GM12891 (cell line): ENCODE data around the gene ARID1A.

Experiments used
- POLR2A ChIP-seq: IDR thresholded peaks from 2 replicates; pipeline ENCODE4 v1.6.1; 2011; ENCODE audit warnings: low read depth, low read length, control low read depth
- POLR2AphosphoS5 ChIP-seq: IDR thresholded peaks from 2 replicates; pipeline ENCODE4 v1.6.1; 2011; ENCODE audit warnings: low read depth, low read length, control low read depth
- POU2F2 ChIP-seq: IDR thresholded peaks from 2 replicates; pipeline ENCODE4 v1.6.1; 2011; ENCODE audit warnings: low read depth, mild to moderate bottlenecking, control low read depth, low read length, moderate library complexity
- TAF1 ChIP-seq: IDR thresholded peaks from 2 replicates; pipeline ENCODE4 v1.6.1; 2011; ENCODE audit warnings: low read depth, low read length, control low read depth

- TF ChIP-seq POLR2A = no peak
- no peak for TF ChIP-seq POLR2AphosphoS5
- TF ChIP-seq POU2F2 = no peak
- TF ChIP-seq TAF1 = no peak
Measured at GRCh38 chr1:26814377-26814776, 118.6 kb downstream of the ARID1A start.
